ENCODE data around the gene CCDC7.

- TF ChIP-seq CTCF (IDR thresholded peaks at IDR 0.05) (no peak), POLR2A (IDR thresholded peaks at IDR 0.05; ENCODE audit: low read depth) (no peak), EP300 (IDR thresholded peaks at IDR 0.05) (no peak), POLR2AphosphoS5 (IDR thresholded peaks at IDR 0.05) (no peak)
These were observed 347.1 kb downstream of the CCDC7 start for GRCh38 chr10:32793033-32793432.

Data from esophagus muscularis mucosa (tissue), 4 donors.